Ovary (tissue), 3 donors: ENCODE data around the gene FGFR2.

Experiments used
- EP300 ChIP-seq: sonication (generic); formaldehyde crosslinking; IDR thresholded peaks from one replicate; pipeline ENCODE4 v1.6.1; 2017; ENCODE audit warnings: antibody characterized with exemption
- TF ChIP-seq, protein P1 (sequence below), 3 donors: fragments of 450-650 bp in 2 of 3; fragments of 200-600 bp in 1 of 3; IDR thresholded peaks; one replicate each; pipeline versions ENCODE4 v1.5.1 to v1.8.0; 2016 to 2022; ENCODE audit warnings: antibody characterized with exemption in 3 of 3, mild to moderate bottlenecking in 1 of 3
- donor health status: DM: no; HTN: no; CAD: no.

DNA sequence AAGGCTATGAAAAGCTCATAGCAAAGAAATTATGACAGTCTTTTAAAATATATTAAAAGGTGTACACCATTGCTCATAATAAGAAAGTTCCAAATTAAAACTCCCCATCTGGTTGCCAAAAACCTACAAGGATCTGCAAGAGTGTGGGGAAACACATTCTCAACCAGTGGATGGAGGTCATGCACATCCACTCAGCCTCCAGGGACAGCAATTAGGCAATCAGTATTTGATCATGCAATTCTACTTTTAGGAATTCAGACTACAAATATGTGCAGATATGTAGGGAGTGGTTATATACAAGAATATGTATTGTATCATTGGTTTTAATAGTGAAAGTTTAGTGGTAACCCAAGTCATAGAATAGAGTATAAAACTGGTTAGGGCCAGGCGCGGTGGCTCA lies 157.8 kb downstream of the FGFR2 start:
- TF ChIP-seq EP300, result no peak
- TF ChIP-seq, protein P1, sequence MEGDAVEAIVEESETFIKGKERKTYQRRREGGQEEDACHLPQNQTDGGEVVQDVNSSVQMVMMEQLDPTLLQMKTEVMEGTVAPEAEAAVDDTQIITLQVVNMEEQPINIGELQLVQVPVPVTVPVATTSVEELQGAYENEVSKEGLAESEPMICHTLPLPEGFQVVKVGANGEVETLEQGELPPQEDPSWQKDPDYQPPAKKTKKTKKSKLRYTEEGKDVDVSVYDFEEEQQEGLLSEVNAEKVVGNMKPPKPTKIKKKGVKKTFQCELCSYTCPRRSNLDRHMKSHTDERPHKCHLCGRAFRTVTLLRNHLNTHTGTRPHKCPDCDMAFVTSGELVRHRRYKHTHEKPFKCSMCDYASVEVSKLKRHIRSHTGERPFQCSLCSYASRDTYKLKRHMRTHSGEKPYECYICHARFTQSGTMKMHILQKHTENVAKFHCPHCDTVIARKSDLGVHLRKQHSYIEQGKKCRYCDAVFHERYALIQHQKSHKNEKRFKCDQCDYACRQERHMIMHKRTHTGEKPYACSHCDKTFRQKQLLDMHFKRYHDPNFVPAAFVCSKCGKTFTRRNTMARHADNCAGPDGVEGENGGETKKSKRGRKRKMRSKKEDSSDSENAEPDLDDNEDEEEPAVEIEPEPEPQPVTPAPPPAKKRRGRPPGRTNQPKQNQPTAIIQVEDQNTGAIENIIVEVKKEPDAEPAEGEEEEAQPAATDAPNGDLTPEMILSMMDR (IDR thresholded peaks at IDR 0.05), result no peak
